Ishikawa (cell line): ENCODE data around the gene ARID1B.

Source experiments
- CEBPB ChIP-seq: IDR thresholded peaks from 2 replicates; pipeline ENCODE4 v1.6.1; 2012
- CREB1 ChIP-seq: IDR thresholded peaks from 2 replicates; pipeline ENCODE4 v1.6.1; 2012; ENCODE audit warnings: low read depth
- EGR1 ChIP-seq: IDR thresholded peaks from 2 replicates; pipeline ENCODE4 v1.6.1; 2012
- EP300 ChIP-seq: IDR thresholded peaks from 2 replicates; pipeline ENCODE4 v1.6.1; 2012; ENCODE audit warnings: borderline replicate concordance
- FOXM1 ChIP-seq: IDR thresholded peaks from 2 replicates; pipeline ENCODE4 v1.6.1; 2012; ENCODE audit warnings: low read depth, borderline replicate concordance
- NFIC ChIP-seq: IDR thresholded peaks from 2 replicates; pipeline ENCODE4 v1.6.1; 2012
- RAD21 ChIP-seq: IDR thresholded peaks from 2 replicates; pipeline ENCODE4 v1.6.1; 2012; ENCODE audit warnings: low read depth
- REST ChIP-seq: IDR thresholded peaks from 2 replicates; pipeline ENCODE4 v1.6.1; 2012; ENCODE audit warnings: low read depth, mild to moderate bottlenecking
- TAF1 ChIP-seq: IDR thresholded peaks from 2 replicates; pipeline ENCODE4 v1.6.1; 2012; ENCODE audit warnings: low read depth, mild to moderate bottlenecking
- TCF12 ChIP-seq: IDR thresholded peaks from 2 replicates; pipeline ENCODE4 v1.6.1; 2012; ENCODE audit warnings: low read depth
- TEAD4 ChIP-seq: IDR thresholded peaks from 2 replicates; pipeline ENCODE4 v1.6.1; 2012
- YY1 ChIP-seq: IDR thresholded peaks from 2 replicates; pipeline ENCODE4 v1.6.1; 2012; ENCODE audit warnings: low read depth
- ZBTB7A ChIP-seq: IDR thresholded peaks from 2 replicates; pipeline ENCODE4 v1.6.1; 2012; ENCODE audit warnings: low read depth
- TF ChIP-seq, protein P1 (sequence below): IDR thresholded peaks from 2 replicates; pipeline ENCODE4 v1.6.1; 2012
- TF ChIP-seq, protein P2 (sequence below): IDR thresholded peaks from 2 replicates; pipeline ENCODE4 v1.6.1; 2012

The ARID1B gene

GRCh38 chr6:156931283-156931682 lies 154.1 kb downstream of the ARID1B start:
- no peak for TF ChIP-seq REST
- no peak for TF ChIP-seq YY1
- TF ChIP-seq, protein P1, sequence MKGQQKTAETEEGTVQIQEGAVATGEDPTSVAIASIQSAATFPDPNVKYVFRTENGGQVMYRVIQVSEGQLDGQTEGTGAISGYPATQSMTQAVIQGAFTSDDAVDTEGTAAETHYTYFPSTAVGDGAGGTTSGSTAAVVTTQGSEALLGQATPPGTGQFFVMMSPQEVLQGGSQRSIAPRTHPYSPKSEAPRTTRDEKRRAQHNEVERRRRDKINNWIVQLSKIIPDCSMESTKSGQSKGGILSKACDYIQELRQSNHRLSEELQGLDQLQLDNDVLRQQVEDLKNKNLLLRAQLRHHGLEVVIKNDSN = no peak
- TF ChIP-seq TCF12 = no peak
- no peak for TF ChIP-seq CEBPB
- TF ChIP-seq EGR1 = no peak
- no peak for TF ChIP-seq CREB1

GRCh38 chr6:156933201-156934068 lies 156.3 kb downstream of the ARID1B start:
- TF ChIP-seq YY1 (no peak), NFIC (peak; percentile 46), EP300 (peak; percentile 72; the same call in 1 of the 2 replicates), CREB1 (no peak), RAD21 (peak; percentile 31; the same call in 1 of the 2 replicates), ZBTB7A (no peak), REST (no peak), TCF12 (peak; percentile 75), EGR1 (no peak), TEAD4 (0 out of 2 replicates have a peak, but pooled peaks have one; percentile 31), CEBPB (no peak; the same call in 1 of the 2 replicates), FOXM1 (peak; percentile 75; the same call in 1 of the 2 replicates), TAF1 (no peak)
- TF ChIP-seq, protein P2, sequence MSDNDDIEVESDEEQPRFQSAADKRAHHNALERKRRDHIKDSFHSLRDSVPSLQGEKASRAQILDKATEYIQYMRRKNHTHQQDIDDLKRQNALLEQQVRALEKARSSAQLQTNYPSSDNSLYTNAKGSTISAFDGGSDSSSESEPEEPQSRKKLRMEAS = peak; percentile 82
- TF ChIP-seq, protein P1 = peak; percentile 63

DNA sequence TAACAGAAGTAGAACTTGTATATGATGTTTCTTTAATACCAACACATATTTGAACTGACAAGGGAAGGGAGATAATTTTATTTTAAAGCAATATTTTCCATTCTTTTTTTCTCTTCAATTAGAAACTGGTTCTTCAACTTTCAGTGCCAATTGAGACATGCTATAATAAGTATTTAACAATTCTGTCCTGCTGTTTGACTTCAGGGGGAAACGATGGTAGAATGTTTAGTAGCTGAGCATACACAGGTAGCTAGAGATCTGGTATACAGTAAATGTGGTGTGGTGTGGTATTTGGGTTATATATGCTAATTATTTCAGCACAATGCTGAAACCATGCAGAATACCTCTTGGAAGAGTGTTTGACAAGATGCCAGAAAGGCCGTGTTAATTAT lies 156.9 kb downstream of the ARID1B start:
- TF ChIP-seq CEBPB (no peak), TEAD4 (peak; percentile 55; the same call in 1 of the 2 replicates), EP300 (peak; percentile 50; the same call in 1 of the 2 replicates), YY1 (no peak), EGR1 (no peak), NFIC (peak; percentile 90)
- TF ChIP-seq, protein P2 = peak; percentile 33

GRCh38 chr6:156935000-156935399 lies 157.8 kb downstream of the ARID1B start:
- TF ChIP-seq CREB1 (no peak), RAD21 (no peak), TAF1 (no peak), YY1 (no peak), REST (no peak), FOXM1 (no peak)
- TF ChIP-seq, protein P2 = no peak
